ENCODE measurements around the gene DNLZ. TPM values are rescaled to one million over a fixed set of nuclear protein-coding genes. Genes with fewer than 3 reads are reported as not detected.

DNLZ gene
- polyA plus RNA-seq, 2 of the 4 experiments (the other 2 are of a cell fraction), result 8.0 to 19.9 TPM

GRCh38 chr9:136400038-136400834 is 36.7 kb upstream of the DNLZ start, which contains the start of gene SNAPC4 (continued):
- 0 out of 2 replicates have a peak, but pooled peaks have one; percentile 47 for TF ChIP-seq MAZ (IDR thresholded peaks at IDR 0.05; ENCODE audit: borderline replicate concordance, low read depth, low read length)
- peak; percentile 31 to 81; a peak in 4 of 5 replicates for TF ChIP-seq JUN (IDR thresholded peaks at IDR 0.05)
- no peak for TF ChIP-seq RFX5 (IDR thresholded peaks at IDR 0.05)
- 0 out of 2 replicates have a peak, but pooled peaks have one; percentile 21 for TF ChIP-seq ELK1 (IDR thresholded peaks at IDR 0.05; ENCODE audit: low read depth, low read length)
- TF ChIP-seq HES2 (IDR thresholded peaks at IDR 0.05), result no peak
- TF ChIP-seq SMC3 (IDR thresholded peaks at IDR 0.05), result peak; percentile 78

- no peaks in the 10 kb centered on the region for H3K9me3 ChIP-seq
- H3K4me2 ChIP-seq, result peak overlapping the region; percentile 94
- WGBS (ENCODE audit: missing lambda C conversion rate), result 3% methylated on average over 31 of the region's 67 CpGs
- TF ChIP-seq HES2 (IDR thresholded peaks at IDR 0.05) (no peak), TP53 (CRISPR knock-in tag; IDR thresholded peaks at IDR 0.05) (0 out of 2 replicates have a peak, but pooled peaks have one; percentile 60), MYC (IDR thresholded peaks at IDR 0.05; ENCODE audit: borderline replicate concordance, low read length) (0 out of 2 replicates have a peak, but pooled peaks have one; percentile 29)
- CTCF ChIA-PET, result interaction anchor here (0.8 to 8.9 kb wide), 11 partner anchors 7 to 273 kb away, joined by 3 to 100 read pairs (median 4); no protein-coding TSS in a partner anchor
- FAIRE-seq, result no peak
- peaks cover 14% of the 10 kb centered on the region; the same call in 2 of the 3 replicates for H3K4me1 ChIP-seq
- POLR2A ChIA-PET, result interaction anchor here (6.7 kb wide), 1 partner anchor 36 kb away, joined by 33 read pairs; the partner anchor contains the start of gene DNLZ
- DNase-seq (ENCODE audit: low read depth in 1 of 2, low spot score in 1 of 2), result no peak
- peak overlapping the region; percentile 98 to 99 for H3K27ac ChIP-seq
- ATAC-seq, result peak; percentile 16 to 37; a peak in 3 of 6 replicates
- peak overlapping the region; percentile 100 for H3K4me3 ChIP-seq
These were observed 35.9 kb upstream of the DNLZ start for GRCh38 chr9:136399176-136400037.

GRCh38 chr9:136398286-136398685 is 34.7 kb upstream of the DNLZ start:
- peak overlapping the region in 1 of 2 experiments; percentile 98; a peak in 1 of 6 replicates for H3K27ac ChIP-seq
- WGBS (ENCODE audit: missing lambda C conversion rate), result 97% methylated on average over 12 of the region's 12 CpGs
- ATAC-seq (no peak), FAIRE-seq (no peak), DNase-seq (ENCODE audit: low read depth in 1 of 2, low spot score in 1 of 2) (no peak)
- TF ChIP-seq CTCF (IDR thresholded peaks at IDR 0.05), result no peak
- no peak for TF ChIP-seq CBX2 (IDR thresholded peaks at IDR 0.05; ENCODE audit: borderline replicate concordance, low read depth)
- no peak for TF ChIP-seq SREBF2 (IDR thresholded peaks at IDR 0.05)
- TF ChIP-seq RARB (CRISPR knock-in tag; IDR thresholded peaks at IDR 0.05), result no peak
- no peak for TF ChIP-seq NPAS2 (CRISPR knock-in tag; IDR thresholded peaks at IDR 0.05; ENCODE audit: borderline replicate concordance)
- TF ChIP-seq TFCP2L1 (CRISPR knock-in tag; IDR thresholded peaks at IDR 0.05), result no peak
- H3K4me3 ChIP-seq, result no peak overlapping the region
- ChIA-PET CTCF (interaction anchor here (0.8 to 8.9 kb wide), 7 partner anchors 13 to 86 kb away, joined by 3 to 100 read pairs (median 5); no protein-coding TSS in a partner anchor), POLR2A (interaction anchor here (0.5 to 6.7 kb wide), 2 partner anchors 13 to 35 kb away, joined by 3 to 33 read pairs; partner anchors contain the start of gene DNLZ)
- no peaks in the 10 kb centered on the region for H3K9me3 ChIP-seq
- peaks cover 14% of the 10 kb centered on the region; the same call in 2 of the 3 replicates for H3K4me1 ChIP-seq
- H3K4me2 ChIP-seq, result peak overlapping the region; percentile 94

Data from A549 (cell line).